BE2C (cell line): ENCODE data around the gene WFDC11.
"Not testable (repeated sequence)": the region's sequence is repeated elsewhere in the genome, so short reads cannot be mapped to it uniquely, and the experiment has no call there.

ENCODE experiments used
- DNase-seq: peaks from one replicate; pipeline ENCODE4 v3.0.0-alpha.2; 2020
- H3K27me3 ChIP-seq: fragments of 250-450 bp; sonication (Bioruptor Pico); 2 replicates; pipeline ENCODE4 v1.5.1; 2020; ENCODE audit warnings: mild to moderate bottlenecking
- H3K36me3 ChIP-seq: fragments of 250-450 bp; sonication (Bioruptor Pico); 2 replicates; pipeline ENCODE4 v1.5.1; 2020; ENCODE audit warnings: mild to moderate bottlenecking
- H3K4me1 ChIP-seq: fragments of 250-450 bp; sonication (Bioruptor Pico); 2 replicates; pipeline ENCODE4 v1.5.1; 2020
- H3K4me3 ChIP-seq: 2 replicates; pipeline ENCODE4 v1.5.1; 2011; ENCODE audit warnings: low read depth, low read length
- H3K9me3 ChIP-seq: fragments of 250-450 bp; sonication (Bioruptor Pico); 2 replicates; pipeline ENCODE4 v1.5.1; 2020
- CTCF ChIP-seq: IDR thresholded peaks from 2 replicates; pipeline ENCODE4 v1.5.1; 2012; ENCODE audit warnings: mild to moderate bottlenecking, low read depth, low read length

Gene WFDC11

DNA sequence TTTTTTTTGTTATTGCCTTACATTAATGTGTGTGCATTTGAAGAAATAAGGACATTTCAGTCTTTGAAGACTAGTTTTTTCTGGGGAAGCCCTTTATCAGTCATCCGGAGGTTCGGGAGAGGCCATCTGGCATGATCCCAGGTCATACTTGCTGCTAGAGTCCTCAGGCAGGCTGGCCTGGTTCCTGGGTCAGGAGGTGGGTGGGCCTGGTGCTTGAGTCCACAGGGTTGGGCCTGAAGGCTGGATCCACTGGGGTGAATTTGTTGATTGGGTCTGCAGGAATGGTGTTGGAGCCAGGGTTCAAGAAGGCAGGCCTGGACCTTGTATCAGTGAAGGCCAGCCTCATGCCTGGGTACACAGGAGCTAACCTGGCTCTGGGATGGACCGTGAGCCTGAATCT is 23.2 kb downstream of the WFDC11 start:
- Histone ChIP-seq H3K4me1 (no peaks in the 10 kb centered on the region), H3K4me3 (no peak overlapping the region), H3K9me3 (no peaks in the 10 kb centered on the region), H3K27me3 (no peaks in the 10 kb centered on the region), H3K36me3 (no peaks in the 10 kb centered on the region)
- DNase-seq: no peak
- no peak for TF ChIP-seq CTCF

DNA sequence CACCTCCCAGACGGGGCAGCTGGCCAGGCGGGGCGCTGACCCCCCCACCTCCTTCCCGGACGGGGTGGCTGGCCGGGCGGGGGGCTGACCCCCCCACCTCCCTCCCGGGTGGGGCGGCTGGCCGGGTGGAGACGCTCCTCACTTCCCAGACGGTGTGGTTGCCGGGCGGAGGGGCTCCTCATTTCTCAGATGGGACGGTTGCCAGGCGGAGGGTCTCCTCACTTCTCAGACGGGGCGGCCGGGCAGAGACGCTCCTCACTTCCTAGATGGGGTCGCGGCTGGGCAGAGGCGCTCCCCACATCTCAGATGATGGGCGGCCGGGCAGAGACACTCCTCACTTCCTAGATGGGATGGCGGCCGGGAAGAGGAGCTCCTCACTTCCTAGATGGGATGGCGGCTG is 24.2 kb downstream of the WFDC11 start:
- DNase-seq: not testable (repeated sequence)

DNA sequence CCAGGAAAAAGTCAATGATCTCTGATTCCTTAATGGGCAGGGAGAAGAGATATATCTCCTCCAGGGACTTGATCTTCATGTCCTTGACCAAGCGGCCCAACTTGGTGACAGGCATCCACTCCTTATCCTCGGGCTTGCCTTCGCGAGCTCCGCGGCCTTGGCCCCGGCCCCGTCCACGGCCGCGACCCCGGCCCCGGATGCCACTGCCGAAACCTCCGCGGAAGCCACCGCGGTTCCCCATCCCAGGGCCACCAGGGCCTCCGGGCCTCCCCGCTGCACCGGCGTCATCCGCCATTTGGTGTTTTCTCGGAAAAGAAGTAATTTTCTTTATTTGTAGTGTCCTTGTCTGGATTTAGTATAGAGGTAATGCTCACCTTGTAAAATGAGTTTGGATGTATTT is 29.0 kb downstream of the WFDC11 start:
- not testable (repeated sequence) for H3K4me3 ChIP-seq, H3K9me3 ChIP-seq, H3K4me1 ChIP-seq, DNase-seq, H3K27me3 ChIP-seq, H3K36me3 ChIP-seq

More for the DNA sequence above, 24.2 kb downstream of the WFDC11 start:
- H3K4me3 ChIP-seq, H3K36me3 ChIP-seq, H3K9me3 ChIP-seq, H3K27me3 ChIP-seq, H3K4me1 ChIP-seq: not testable (repeated sequence)

DNA sequence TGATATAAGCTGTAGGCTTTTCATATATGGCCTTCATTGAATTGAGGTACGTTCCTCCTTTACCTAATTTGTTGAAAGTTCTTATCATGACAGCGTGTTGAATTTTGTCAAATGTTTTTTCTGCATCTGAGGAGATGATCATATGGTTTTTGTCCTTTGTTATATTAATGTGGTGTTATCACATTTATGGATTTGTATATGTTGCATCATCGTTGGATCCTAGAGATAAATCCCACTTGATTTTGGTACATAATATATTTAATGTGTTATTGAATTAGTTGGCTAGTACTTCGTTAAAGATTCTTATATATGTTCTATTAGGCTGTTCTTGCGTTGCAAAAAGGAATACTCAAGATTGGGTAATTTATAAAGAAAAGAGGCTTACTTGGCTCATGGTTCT is 30.4 kb downstream of the WFDC11 start:
- no peak for DNase-seq
- TF ChIP-seq CTCF: no peak
- H3K9me3 ChIP-seq: no peaks in the 10 kb centered on the region
- H3K4me1 ChIP-seq: no peaks in the 10 kb centered on the region
- H3K4me3 ChIP-seq: no peak overlapping the region
- H3K27me3 ChIP-seq: no peaks in the 10 kb centered on the region
- H3K36me3 ChIP-seq: no peaks in the 10 kb centered on the region

GRCh38 chr20:45636513-45636912 is 33.5 kb downstream of the WFDC11 start:
- Histone ChIP-seq H3K27me3 (0 out of 2 replicates have a peak, but pooled peaks cover 5% of the 10 kb centered on the region), H3K9me3 (no peaks in the 10 kb centered on the region), H3K4me3 (no peak overlapping the region), H3K4me1 (no peaks in the 10 kb centered on the region), H3K36me3 (no peaks in the 10 kb centered on the region)
- DNase-seq: no peak
- no peak for TF ChIP-seq CTCF

GRCh38 chr20:45631184-45631583 is 38.9 kb downstream of the WFDC11 start, which contains the start of gene WFDC9:
TSS of gene WFDC9 (minus strand) at chr20:45631284. CDS start at chr20:45610181, 21,103 bp downstream.
- H3K4me1 ChIP-seq: no peaks in the 10 kb centered on the region
- no peak for DNase-seq
- H3K9me3 ChIP-seq: no peaks in the 10 kb centered on the region
- peaks cover 5% of the 10 kb centered on the region; the same call in 1 of the 2 replicates for H3K27me3 ChIP-seq
- H3K36me3 ChIP-seq: no peaks in the 10 kb centered on the region
- no peak within 1 kb of the TSS for H3K4me3 ChIP-seq
- TF ChIP-seq CTCF: no peak

- Histone ChIP-seq H3K36me3 (no peaks in the 10 kb centered on the region), H3K4me3 (no peak overlapping the region), H3K9me3 (no peaks in the 10 kb centered on the region), H3K4me1 (no peaks in the 10 kb centered on the region), H3K27me3 (peaks cover 5% of the 10 kb centered on the region; the same call in 1 of the 2 replicates)
- no peak for DNase-seq
- no peak for TF ChIP-seq CTCF
Observed at GRCh38 chr20:45630371-45630770, 39.7 kb downstream of the WFDC11 start.
